Ovary (tissue), 3 donors: ENCODE measurements around the gene TSPAN13.

ENCODE experiments used
- POLR2A ChIP-seq: fragments of 450-650 bp; IDR thresholded peaks from one replicate; pipeline ENCODE4 v1.6.1; 2017; ENCODE audit warnings: antibody characterized with exemption, mild to moderate bottlenecking, moderate library complexity
- TF ChIP-seq, protein P1 (sequence below), 3 donors: fragments of 450-650 bp in 2 of 3; fragments of 200-600 bp in 1 of 3; IDR thresholded peaks; one replicate each; pipeline versions ENCODE4 v1.5.1 to v1.8.0; 2016 to 2022; ENCODE audit warnings: antibody characterized with exemption in 3 of 3, mild to moderate bottlenecking in 1 of 3
- donor health status: DM: no; HTN: no; CAD: no.

DNA sequence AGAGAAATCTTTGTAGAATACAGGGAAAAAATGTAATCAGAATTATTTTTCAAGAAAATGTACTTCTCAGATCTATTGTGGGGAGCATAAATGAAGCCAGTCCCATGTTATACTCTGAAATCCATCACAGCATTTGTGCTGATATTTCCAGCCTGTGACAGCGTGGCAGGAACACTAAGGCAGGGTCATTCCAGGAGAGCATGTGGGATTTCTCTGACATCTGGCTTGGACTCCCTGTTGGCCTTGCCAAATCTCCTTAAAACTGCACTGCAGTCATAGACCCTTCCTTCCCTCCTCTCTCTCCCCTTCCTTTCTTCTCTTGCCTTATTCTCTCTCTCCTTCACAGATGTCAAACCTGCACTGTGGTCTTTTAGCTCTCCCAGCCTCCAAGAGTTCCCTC, 6.5 kb upstream of the TSPAN13 start:
- TF ChIP-seq, protein P1, sequence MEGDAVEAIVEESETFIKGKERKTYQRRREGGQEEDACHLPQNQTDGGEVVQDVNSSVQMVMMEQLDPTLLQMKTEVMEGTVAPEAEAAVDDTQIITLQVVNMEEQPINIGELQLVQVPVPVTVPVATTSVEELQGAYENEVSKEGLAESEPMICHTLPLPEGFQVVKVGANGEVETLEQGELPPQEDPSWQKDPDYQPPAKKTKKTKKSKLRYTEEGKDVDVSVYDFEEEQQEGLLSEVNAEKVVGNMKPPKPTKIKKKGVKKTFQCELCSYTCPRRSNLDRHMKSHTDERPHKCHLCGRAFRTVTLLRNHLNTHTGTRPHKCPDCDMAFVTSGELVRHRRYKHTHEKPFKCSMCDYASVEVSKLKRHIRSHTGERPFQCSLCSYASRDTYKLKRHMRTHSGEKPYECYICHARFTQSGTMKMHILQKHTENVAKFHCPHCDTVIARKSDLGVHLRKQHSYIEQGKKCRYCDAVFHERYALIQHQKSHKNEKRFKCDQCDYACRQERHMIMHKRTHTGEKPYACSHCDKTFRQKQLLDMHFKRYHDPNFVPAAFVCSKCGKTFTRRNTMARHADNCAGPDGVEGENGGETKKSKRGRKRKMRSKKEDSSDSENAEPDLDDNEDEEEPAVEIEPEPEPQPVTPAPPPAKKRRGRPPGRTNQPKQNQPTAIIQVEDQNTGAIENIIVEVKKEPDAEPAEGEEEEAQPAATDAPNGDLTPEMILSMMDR (IDR thresholded peaks at IDR 0.05): no peak
- TF ChIP-seq POLR2A: no peak
